ENCODE measurements around the gene ZNF683. TPM values are rescaled to one million over a fixed set of nuclear protein-coding genes. Genes with fewer than 3 reads are reported as not detected.

Gene ZNF683
- polyA plus RNA-seq, 1 donor (not counting 4 experiments of a cell fraction or from before 2014, with no cell fraction given), result not detected

- TF ChIP-seq EZH2 (IDR thresholded peaks at IDR 0.05; ENCODE audit: low read length) (no peak), CTCF (optimal IDR thresholded peaks at IDR 0.05 in 1 of 3, IDR thresholded peaks at IDR 0.05 in 1 of 3, conservative IDR thresholded peaks at IDR 0.05 in 1 of 3; ENCODE audit: extremely low read depth in 1 of 3, insufficient read depth in 2 of 3, low read length in 3 of 3) (no peak)
- no peaks in the 10 kb centered on the region for H3K79me2 ChIP-seq (ENCODE audit: control insufficient read depth, insufficient read depth, low read length)
- H3K27ac ChIP-seq (ENCODE audit: control insufficient read depth, insufficient read depth, low read length), result peak overlapping the region; percentile 96
- FAIRE-seq, result peak; percentile 32
- peak overlapping the region in 1 of 3 experiments; percentile 7 for H3K4me3 ChIP-seq (ENCODE audit: control insufficient read depth in 2 of 3, extremely low read depth in 1 of 3, insufficient read depth in 2 of 3, low read depth in 1 of 3, low read length in 3 of 3)
- no peaks in the 10 kb centered on the region for H4K20me1 ChIP-seq (ENCODE audit: control insufficient read depth, extremely low read depth, insufficient read depth, low read length)
- no peaks in the 10 kb centered on the region for H3K9me3 ChIP-seq (ENCODE audit: control insufficient read depth, low read depth, low read length)
- H3K36me3 ChIP-seq (ENCODE audit: control insufficient read depth in 2 of 2, extremely low read depth in 1 of 2, insufficient read depth in 2 of 2, low read length in 2 of 2), result peaks cover 0 to 3% of the 10 kb centered on the region in 2 experiments
- peaks cover 3% of the 10 kb centered on the region for H3K9me1 ChIP-seq (ENCODE audit: control insufficient read depth, extremely low read depth, insufficient read depth, low read length)
- peaks cover 41% of the 10 kb centered on the region for H3K4me1 ChIP-seq (ENCODE audit: control insufficient read depth, extremely low read depth, insufficient read depth, low read length)
- H2AFZ ChIP-seq (ENCODE audit: control insufficient read depth, low read length), result no peak overlapping the region
- peak overlapping the region; percentile 6 for H3K9ac ChIP-seq (ENCODE audit: control insufficient read depth, extremely low read depth, insufficient read depth, low read length)
- dilution Hi-C loops (cut with MboI; ENCODE audit: extremely low pct_ligation_motif_present, low sequenced_read_pairs), result no loop called here
- no peaks in the 10 kb centered on the region for H3K27me3 ChIP-seq (ENCODE audit: control insufficient read depth, extremely low read depth, insufficient read depth, low read length)
- no peak for DNase-seq (ENCODE audit: low read depth, low spot score)
- H3K4me2 ChIP-seq (ENCODE audit: control insufficient read depth, extremely low read depth, insufficient read depth, low read depth, low read length), result peak overlapping the region; percentile 90
These were observed 21.6 kb downstream of the ZNF683 start for GRCh38 chr1:26350701-26351589.

DNA sequence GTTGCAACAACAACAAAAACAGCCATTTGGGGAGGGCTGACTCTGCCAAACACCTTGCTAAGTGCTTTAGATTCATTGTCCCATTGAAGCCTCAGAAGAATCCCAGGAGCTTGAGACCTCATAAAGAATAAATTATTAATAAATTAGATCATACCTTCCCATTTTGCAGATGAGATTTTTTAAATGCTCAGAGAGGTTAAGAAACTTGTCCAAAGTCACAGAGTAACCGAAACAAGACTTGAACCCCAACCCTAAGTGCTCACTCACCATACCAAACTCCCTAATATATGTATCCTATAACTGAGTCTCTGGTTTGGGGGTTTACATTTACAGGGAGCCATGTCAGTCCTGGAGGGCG, 22.2 kb downstream of the ZNF683 start:
- H3K9me3 ChIP-seq (ENCODE audit: control insufficient read depth, low read depth, low read length), result no peaks in the 10 kb centered on the region
- no peaks in the 10 kb centered on the region for H4K20me1 ChIP-seq (ENCODE audit: control insufficient read depth, extremely low read depth, insufficient read depth, low read length)
- FAIRE-seq (no peak), DNase-seq (ENCODE audit: low read depth, low spot score) (no peak)
- no peak overlapping the region for H2AFZ ChIP-seq (ENCODE audit: control insufficient read depth, low read length)
- H3K79me2 ChIP-seq (ENCODE audit: control insufficient read depth, insufficient read depth, low read length), result no peaks in the 10 kb centered on the region
- H3K9me1 ChIP-seq (ENCODE audit: control insufficient read depth, extremely low read depth, insufficient read depth, low read length), result peaks cover 3% of the 10 kb centered on the region
- H3K4me2 ChIP-seq (ENCODE audit: control insufficient read depth, extremely low read depth, insufficient read depth, low read depth, low read length), result no peak overlapping the region
- peaks cover 41% of the 10 kb centered on the region for H3K4me1 ChIP-seq (ENCODE audit: control insufficient read depth, extremely low read depth, insufficient read depth, low read length)
- peaks cover 0 to 7% of the 10 kb centered on the region in 2 experiments for H3K36me3 ChIP-seq (ENCODE audit: control insufficient read depth in 2 of 2, extremely low read depth in 1 of 2, insufficient read depth in 2 of 2, low read length in 2 of 2)
- H3K9ac ChIP-seq (ENCODE audit: control insufficient read depth, extremely low read depth, insufficient read depth, low read length), result no peak overlapping the region
- H3K27ac ChIP-seq (ENCODE audit: control insufficient read depth, insufficient read depth, low read length), result no peak overlapping the region
- TF ChIP-seq CTCF (optimal IDR thresholded peaks at IDR 0.05 in 1 of 3, IDR thresholded peaks at IDR 0.05 in 1 of 3, conservative IDR thresholded peaks at IDR 0.05 in 1 of 3; ENCODE audit: extremely low read depth in 1 of 3, insufficient read depth in 2 of 3, low read length in 3 of 3) (no peak), EZH2 (IDR thresholded peaks at IDR 0.05; ENCODE audit: low read length) (no peak)
- dilution Hi-C loops (cut with MboI; ENCODE audit: extremely low pct_ligation_motif_present, low sequenced_read_pairs), result no loop called here
- no peaks in the 10 kb centered on the region for H3K27me3 ChIP-seq (ENCODE audit: control insufficient read depth, extremely low read depth, insufficient read depth, low read length)
- H3K4me3 ChIP-seq (ENCODE audit: control insufficient read depth in 2 of 3, extremely low read depth in 1 of 3, insufficient read depth in 2 of 3, low read depth in 1 of 3, low read length in 3 of 3), result no peak overlapping the region
